H9 (cell line): ENCODE results near the gene WWC2. TPM values are rescaled to one million over a fixed set of nuclear protein-coding genes. Genes with fewer than 3 reads are reported as not detected.
A peak's percentile ranks its signal among the peaks of the same experiment; 100 is the strongest.

ENCODE experiments used
- DNase-seq: peaks from one replicate; pipeline ENCODE4 v3.0.0-alpha.2; 2017
- H2AFZ ChIP-seq: one replicate; pipeline ENCODE4 v1.6.1; 2013; ENCODE audit warnings: mild to moderate bottlenecking, low read length, control low read depth, moderate library complexity
- H2AK5ac ChIP-seq: 2 replicates; pipeline ENCODE4 v1.6.1; 2013; ENCODE audit warnings: low read length, control low read depth, mixed read lengths; ENCODE audit not compliant: insufficient read length
- H2BK120ac ChIP-seq: one replicate; pipeline ENCODE4 v1.6.1; 2013; ENCODE audit warnings: low read depth, mild to moderate bottlenecking, low read length, control low read depth, inconsistent platforms; ENCODE audit not compliant: poor library complexity, severe bottlenecking
- H2BK12ac ChIP-seq: 2 replicates; pipeline ENCODE4 v1.6.1; 2013; ENCODE audit warnings: low read length, control low read depth, mixed read lengths, low read depth; ENCODE audit not compliant: insufficient read length
- H2BK15ac ChIP-seq: 2 replicates; pipeline ENCODE4 v1.6.1; 2013; ENCODE audit warnings: low read depth, low read length, control low read depth
- H2BK20ac ChIP-seq: one replicate; pipeline ENCODE4 v1.6.1; 2013; ENCODE audit warnings: low read depth, mild to moderate bottlenecking, low read length, control low read depth, inconsistent platforms; ENCODE audit not compliant: poor library complexity, severe bottlenecking
- H2BK5ac ChIP-seq: 2 replicates; pipeline ENCODE4 v1.6.1; 2013; ENCODE audit warnings: low read length, control low read depth, mixed read lengths; ENCODE audit not compliant: insufficient read length
- H3K14ac ChIP-seq: 2 replicates; pipeline ENCODE4 v1.6.1; 2013; ENCODE audit warnings: low read length, control low read depth; ENCODE audit not compliant: insufficient read depth
- H3K18ac ChIP-seq: 2 replicates; pipeline ENCODE4 v1.6.1; 2013; ENCODE audit warnings: low read depth, mild to moderate bottlenecking, mixed read lengths, low read length, control low read depth; ENCODE audit not compliant: insufficient read length
- H3K23ac ChIP-seq: 2 replicates; pipeline ENCODE4 v1.6.1; 2013; ENCODE audit warnings: low read length, control low read depth, mixed read lengths, low read depth; ENCODE audit not compliant: insufficient read length
- H3K23me2 ChIP-seq: 2 replicates; pipeline ENCODE4 v1.6.1; 2013; ENCODE audit warnings: low read depth, mild to moderate bottlenecking, mixed read lengths, low read length, control low read depth; ENCODE audit not compliant: insufficient read length, poor library complexity, severe bottlenecking
- H3K27ac ChIP-seq: 2 replicates; pipeline ENCODE4 v1.5.1; 2013; ENCODE audit warnings: low read length, control low read depth, mixed read lengths, low read depth; ENCODE audit not compliant: insufficient read length
- H3K27me3 ChIP-seq: 2 replicates; pipeline ENCODE4 v1.6.1; 2013; ENCODE audit warnings: low read length, control low read depth, inconsistent platforms; ENCODE audit not compliant: insufficient read depth
- H3K4ac ChIP-seq: 2 replicates; pipeline ENCODE4 v1.6.1; 2013; ENCODE audit warnings: low read depth, mild to moderate bottlenecking, control low read depth, inconsistent platforms, low read length, moderate library complexity
- H3K4me1 ChIP-seq: 2 replicates; pipeline ENCODE4 v1.6.1; 2013; ENCODE audit warnings: low read length, control low read depth, inconsistent platforms; ENCODE audit not compliant: insufficient read depth
- H3K4me2 ChIP-seq: 2 replicates; pipeline ENCODE4 v1.6.1; 2013; ENCODE audit warnings: low read length, control low read depth, mixed read lengths; ENCODE audit not compliant: insufficient read length, insufficient read depth
- H3K56ac ChIP-seq: 2 replicates; pipeline ENCODE4 v1.6.1; 2013; ENCODE audit warnings: low read depth, mild to moderate bottlenecking, mixed read lengths, low read length, control low read depth; ENCODE audit not compliant: insufficient read length
- H3K79me1 ChIP-seq: 2 replicates; pipeline ENCODE4 v1.6.1; 2013; ENCODE audit warnings: low read depth, mild to moderate bottlenecking, moderate library complexity, low read length, control low read depth, inconsistent platforms; ENCODE audit not compliant: insufficient read depth, poor library complexity, severe bottlenecking
- H3K79me2 ChIP-seq: 2 replicates; pipeline ENCODE4 v1.6.1; 2013; ENCODE audit warnings: low read length, control low read depth, inconsistent platforms; ENCODE audit not compliant: insufficient read depth
- H3K9ac ChIP-seq: 2 replicates; pipeline ENCODE4 v1.6.1; 2013; ENCODE audit warnings: low read length, control low read depth, mixed read lengths; ENCODE audit not compliant: insufficient read length; ENCODE audit errors: extremely low read depth
- H3K9me3 ChIP-seq: one replicate; pipeline ENCODE4 v1.6.1; 2013; ENCODE audit warnings: low read depth, low read length, inconsistent platforms; ENCODE audit not compliant: control insufficient read depth
- H3T11ph ChIP-seq: one replicate; pipeline ENCODE4 v1.6.1; 2013; ENCODE audit warnings: mild to moderate bottlenecking, low read length, control low read depth, inconsistent platforms
- H4K20me1 ChIP-seq: one replicate; pipeline ENCODE4 v1.6.1; 2013; ENCODE audit not compliant: control insufficient read depth, insufficient read length, insufficient read depth
- H4K5ac ChIP-seq: 2 replicates; pipeline ENCODE4 v1.6.1; 2013; ENCODE audit warnings: low read depth, mild to moderate bottlenecking, mixed read lengths, low read length, control low read depth; ENCODE audit not compliant: insufficient read length
- H4K8ac ChIP-seq: replicated peaks from 2 replicates; pipeline ENCODE4 v1.6.1; 2013; ENCODE audit warnings: low read length, control low read depth, mixed read lengths, low read depth; ENCODE audit not compliant: insufficient read length
- H4K91ac ChIP-seq: 2 replicates; pipeline ENCODE4 v1.6.1; 2013; ENCODE audit warnings: low read depth, mild to moderate bottlenecking, moderate library complexity, mixed read lengths, low read length, control low read depth; ENCODE audit not compliant: insufficient read length
- H3K27ac Mint-ChIP-seq, 3 experiments: 2 replicates in 2 of 3; 3 replicates in 1 of 3; pipeline ENCODE4 v1.8.0; 2020 to 2021; ENCODE audit warnings: mixed read lengths in 3 of 3, mild to moderate bottlenecking in 1 of 3, moderate library complexity in 1 of 3
- H3K27me3 Mint-ChIP-seq: 2 replicates; pipeline ENCODE4 v1.8.0; 2021; ENCODE audit warnings: low read depth, mild to moderate bottlenecking, moderate library complexity, mixed read lengths
- H3K36me3 Mint-ChIP-seq, 3 experiments: 2 replicates in 2 of 3; 3 replicates in 1 of 3; pipeline ENCODE4 v1.8.0; 2020 to 2021; ENCODE audit warnings: low read depth in 3 of 3, mixed read lengths in 3 of 3; ENCODE audit not compliant: insufficient read depth in 1 of 3
- H3K4me1 Mint-ChIP-seq, 2 experiments: 2 replicates each; pipeline ENCODE4 v1.8.0; 2020; ENCODE audit warnings: mixed read lengths in 2 of 2
- H3K4me3 Mint-ChIP-seq, 2 experiments: 2 replicates in 1 of 2; 3 replicates in 1 of 2; pipeline ENCODE4 v1.8.0; 2020 to 2021; ENCODE audit warnings: mild to moderate bottlenecking in 2 of 2, mixed read lengths in 2 of 2, moderate library complexity in 1 of 2
- H3K9me3 Mint-ChIP-seq, 2 experiments: 2 replicates in 1 of 2; 3 replicates in 1 of 2; pipeline ENCODE4 v1.8.0; 2020; ENCODE audit warnings: mild to moderate bottlenecking in 2 of 2, mixed read lengths in 2 of 2, moderate library complexity in 1 of 2
- WGBS: extraction: QIAGEN DNeasy Blood & Tissue Kit; methylation state at CpG from one replicate; pipeline ENCODE4 v1.1.7; 2013; ENCODE audit warnings: missing lambda C conversion rate, low lambda C conversion rate, mixed read lengths; ENCODE audit not compliant: insufficient read length; ENCODE audit errors: extremely low coverage; 5-methylcytosine and 5-hydroxymethylcytosine counted together
- total RNA-seq: library from RNA; stranded (reverse); gene quantifications from 2 replicates; pipeline ENCODE4 v1.2.1, GENCODE V29; 2021
- TF ChIP-seq, protein P1 (sequence below): fragments of 200-600 bp; sonication (generic); conservative IDR thresholded peaks from 3 replicates; pipeline ENCODE4 v1.8.0; 2021; ENCODE audit warnings: antibody characterized with exemption, mild to moderate bottlenecking

Gene WWC2
- total RNA-seq, 1 experiment from 2014 or later, result 106 TPM

DNA sequence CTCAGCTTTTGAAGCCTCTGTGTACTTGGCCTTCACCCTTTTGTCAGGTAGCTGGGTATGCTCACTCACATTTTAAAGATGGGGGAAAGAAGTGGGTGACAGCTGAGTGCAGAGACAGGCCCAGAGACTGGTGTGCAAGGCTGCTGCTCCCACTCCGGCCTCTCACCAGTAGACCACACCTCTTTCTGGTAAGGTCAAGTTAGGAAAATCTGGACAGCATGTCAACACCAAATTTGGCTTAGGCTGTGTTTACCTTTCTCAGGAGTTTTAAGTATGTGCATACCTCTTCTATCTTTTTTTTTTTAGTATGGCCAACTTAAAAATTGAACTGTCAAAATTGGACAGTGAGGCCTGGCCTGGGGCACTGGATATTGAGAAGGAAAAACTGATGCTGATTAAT, 154.4 kb downstream of the WWC2 start:
- Histone ChIP-seq H2BK15ac (no peak overlapping the region), H3K79me1 (peaks cover 2% of the 10 kb centered on the region), H2BK120ac (no peak overlapping the region), H3K14ac (no peak overlapping the region), H3K27me3 (no peaks in the 10 kb centered on the region), H4K8ac (no peak overlapping the region), H4K5ac (no peak overlapping the region), H3K4me2 (no peak overlapping the region), H3K23ac (no peak overlapping the region), H4K91ac (no peak overlapping the region), H3K4me1 (0 out of 2 replicates have a peak, but pooled peaks cover 4% of the 10 kb centered on the region), H2AK5ac (no peak overlapping the region), H3K27ac (no peak overlapping the region), H4K20me1 (no peaks in the 10 kb centered on the region), H2AFZ (no peak overlapping the region), H3T11ph (no peak overlapping the region), H3K23me2 (no peaks in the 10 kb centered on the region), H2BK5ac (no peak overlapping the region), H2BK20ac (no peak overlapping the region), H3K9me3 (no peaks in the 10 kb centered on the region), H3K9ac (no peak overlapping the region), H3K79me2 (no peaks in the 10 kb centered on the region), H3K18ac (no peak overlapping the region), H2BK12ac (no peak overlapping the region), H3K4ac (no peak overlapping the region), H3K56ac (no peak overlapping the region)
- no peaks in the 10 kb centered on the region for H3K27me3 Mint-ChIP-seq
- peak overlapping the region in 2 of 3 experiments; percentile 29 to 83; a peak in 1 of 7 replicates for H3K27ac Mint-ChIP-seq
- TF ChIP-seq, protein P1, sequence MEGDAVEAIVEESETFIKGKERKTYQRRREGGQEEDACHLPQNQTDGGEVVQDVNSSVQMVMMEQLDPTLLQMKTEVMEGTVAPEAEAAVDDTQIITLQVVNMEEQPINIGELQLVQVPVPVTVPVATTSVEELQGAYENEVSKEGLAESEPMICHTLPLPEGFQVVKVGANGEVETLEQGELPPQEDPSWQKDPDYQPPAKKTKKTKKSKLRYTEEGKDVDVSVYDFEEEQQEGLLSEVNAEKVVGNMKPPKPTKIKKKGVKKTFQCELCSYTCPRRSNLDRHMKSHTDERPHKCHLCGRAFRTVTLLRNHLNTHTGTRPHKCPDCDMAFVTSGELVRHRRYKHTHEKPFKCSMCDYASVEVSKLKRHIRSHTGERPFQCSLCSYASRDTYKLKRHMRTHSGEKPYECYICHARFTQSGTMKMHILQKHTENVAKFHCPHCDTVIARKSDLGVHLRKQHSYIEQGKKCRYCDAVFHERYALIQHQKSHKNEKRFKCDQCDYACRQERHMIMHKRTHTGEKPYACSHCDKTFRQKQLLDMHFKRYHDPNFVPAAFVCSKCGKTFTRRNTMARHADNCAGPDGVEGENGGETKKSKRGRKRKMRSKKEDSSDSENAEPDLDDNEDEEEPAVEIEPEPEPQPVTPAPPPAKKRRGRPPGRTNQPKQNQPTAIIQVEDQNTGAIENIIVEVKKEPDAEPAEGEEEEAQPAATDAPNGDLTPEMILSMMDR, result no peak
- no peaks in the 10 kb centered on the region for H3K9me3 Mint-ChIP-seq
- peaks cover 16 to 64% (median 64%) of the 10 kb centered on the region in 3 experiments; a peak in 5 of 7 replicates for H3K36me3 Mint-ChIP-seq
- H3K4me3 Mint-ChIP-seq, result no peak overlapping the region
- H3K4me1 Mint-ChIP-seq, result peaks cover 14% of the 10 kb centered on the region in 2 experiments
- DNase-seq, result no peak
- no CpG with 5 or more reads among the region's 1 CpG for WGBS
